PC-9 (cell line): ENCODE data around the gene GBE1. TPM values are rescaled to one million over a fixed set of nuclear protein-coding genes. Genes with fewer than 3 reads are reported as not detected.

Experiments
- BruUV-seq: library from RNA; stranded (reverse); fragments of 400-500 nt; replicated peaks from 2 replicates; lab custom pipeline; 2021; lab: Mats Ljungman, UMichigan
- CTCF ChIA-PET: fragments of 300-600 bp; sonication (Branson Sonifier 250); formaldehyde crosslinking; loops from one replicate; lab custom pipeline; 2022; ENCODE audit warnings: antibody characterized with exemption; lab: Charles Lee
- POLR2A ChIA-PET: fragments of 300-600 bp; sonication (Branson Sonifier 250); formaldehyde crosslinking; loops from one replicate; lab custom pipeline; 2022; ENCODE audit warnings: antibody characterized with exemption; ENCODE audit not compliant: unreplicated experiment; lab: Charles Lee
- DNase-seq, 2 experiments: peaks; one replicate each; pipeline versions ENCODE4 v3.0.0 to v3.0.0-alpha.2; 2015 to 2022; ENCODE audit warnings: mixed read lengths in 1 of 2
- H2AFZ ChIP-seq: fragments of 200-600 bp; sonication (generic); 2 replicates; pipeline ENCODE4 v1.8.1; 2017; ENCODE audit warnings: antibody characterized with exemption
- H3F3A ChIP-seq: fragments of 200-600 bp; sonication (generic); 2 replicates; pipeline ENCODE4 v1.8.1; 2017; ENCODE audit warnings: antibody characterized with exemption, mild to moderate bottlenecking, low read depth; ENCODE audit not compliant: insufficient read depth
- H3K27ac ChIP-seq: fragments of 200-600 bp; sonication (generic); 2 replicates; pipeline ENCODE4 v1.6.1; 2016; ENCODE audit warnings: mixed run types
- H3K27me3 ChIP-seq: fragments of 200-600 bp; sonication (generic); 2 replicates; pipeline ENCODE4 v1.6.1; 2016; ENCODE audit warnings: low read depth, mixed run types; ENCODE audit not compliant: insufficient read depth
- H3K36me3 ChIP-seq: fragments of 200-600 bp; sonication (generic); 2 replicates; pipeline ENCODE4 v1.6.1; 2016; ENCODE audit warnings: low read depth, mixed run types
- H3K4me1 ChIP-seq: fragments of 200-600 bp; sonication (generic); replicated peaks from 2 replicates; pipeline ENCODE4 v1.6.1; 2016; ENCODE audit warnings: mixed run types; ENCODE audit not compliant: insufficient read depth
- H3K4me2 ChIP-seq: fragments of 200-600 bp; sonication (generic); 2 replicates; pipeline ENCODE4 v1.6.1; 2017; ENCODE audit warnings: mixed run types
- H3K4me3 ChIP-seq: fragments of 200-600 bp; sonication (generic); 2 replicates; pipeline ENCODE4 v1.6.1; 2016; ENCODE audit warnings: mixed run types
- H3K79me2 ChIP-seq: fragments of 200-600 bp; sonication (generic); 2 replicates; pipeline ENCODE4 v1.6.1; 2017; ENCODE audit warnings: low read depth, mixed run types
- H3K9me2 ChIP-seq: fragments of 200-600 bp; sonication (generic); 2 replicates; pipeline ENCODE4 v1.8.1; 2017; ENCODE audit warnings: mild to moderate bottlenecking; ENCODE audit not compliant: insufficient read depth
- H3K9me3 ChIP-seq: fragments of 200-600 bp; sonication (generic); 2 replicates; pipeline ENCODE4 v1.8.1; 2016; ENCODE audit warnings: low read depth; ENCODE audit not compliant: insufficient read depth
- H4K20me1 ChIP-seq: fragments of 200-600 bp; sonication (generic); 2 replicates; pipeline ENCODE4 v1.8.1; 2017; ENCODE audit not compliant: insufficient read depth
- CTCF ChIP-seq: fragments of 200-600 bp; sonication (generic); conservative IDR thresholded peaks from 2 replicates; pipeline ENCODE4 v1.6.1; 2017; ENCODE audit warnings: mixed run types, antibody characterized with exemption, mild to moderate bottlenecking, moderate library complexity
- EZH2 ChIP-seq: fragments of 200-600 bp; sonication (generic); IDR thresholded peaks from 2 replicates; pipeline ENCODE4 v1.8.0; 2017; ENCODE audit warnings: antibody characterized with exemption, low read depth
- intact Hi-C: fragments of 100-400 bp; cut with micrococcal nuclease; formaldehyde crosslinking; loops from one replicate; pipeline ENCODE4 v1.10.0; 2022; ENCODE audit not compliant: unreplicated experiment
- total RNA-seq: library from RNA; stranded (reverse); gene quantifications from 2 replicates; pipeline ENCODE4 v1.2.3, GENCODE V29; 2021

GBE1 gene
- total RNA-seq, 1 experiment from 2014 or later = 31.2 TPM

DNA sequence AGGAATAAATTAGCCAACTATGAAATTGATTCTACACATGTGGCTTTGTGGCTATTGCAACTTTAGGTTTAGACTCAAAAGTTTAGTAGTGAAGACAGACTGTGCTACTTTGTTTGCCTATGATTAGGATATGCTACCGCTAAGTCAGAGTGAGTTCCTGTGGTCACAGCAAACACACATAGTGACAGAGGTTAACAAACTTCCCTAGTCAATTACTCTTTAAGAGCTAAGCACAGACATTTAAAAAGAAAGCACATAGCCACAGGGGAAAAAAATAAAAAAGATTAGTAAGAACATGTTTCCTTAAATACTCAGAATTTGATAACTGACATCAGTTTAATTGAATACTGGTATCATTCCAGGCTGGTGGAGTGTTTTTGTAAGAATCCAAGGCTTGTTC lies 207.1 kb downstream of the GBE1 start:
- no peak for DNase-seq
- H3K4me1 ChIP-seq = no peaks in the 10 kb centered on the region
- no peaks in the 10 kb centered on the region for H3K9me3 ChIP-seq
- intact Hi-C loops = no loop called here
- no peak overlapping the region for H2AFZ ChIP-seq
- H4K20me1 ChIP-seq = no peaks in the 10 kb centered on the region; the same call in 1 of the 2 replicates
- H3K27ac ChIP-seq = no peak overlapping the region
- ChIA-PET CTCF (no interaction called here), POLR2A (no interaction called here)
- H3F3A ChIP-seq = no peaks in the 10 kb centered on the region
- H3K4me2 ChIP-seq = no peak overlapping the region
- no peaks in the 10 kb centered on the region for H3K27me3 ChIP-seq
- TF ChIP-seq CTCF = no peak
- no peak for TF ChIP-seq EZH2
- H3K9me2 ChIP-seq = no peaks in the 10 kb centered on the region
- no TSS peak for BruUV-seq
- H3K36me3 ChIP-seq = no peaks in the 10 kb centered on the region
- no peak overlapping the region for H3K4me3 ChIP-seq
- no peaks in the 10 kb centered on the region for H3K79me2 ChIP-seq

- no peaks in the 10 kb centered on the region for H3K36me3 ChIP-seq
- ChIA-PET POLR2A (no interaction called here), CTCF (no interaction called here)
- H3K79me2 ChIP-seq = no peaks in the 10 kb centered on the region
- no peak overlapping the region for H3K4me3 ChIP-seq
- intact Hi-C loops = no loop called here
- DNase-seq = no peak
- no peaks in the 10 kb centered on the region for H3K9me2 ChIP-seq
- no peaks in the 10 kb centered on the region for H3K4me1 ChIP-seq
- no peaks in the 10 kb centered on the region for H3K27me3 ChIP-seq
- H4K20me1 ChIP-seq = no peaks in the 10 kb centered on the region; the same call in 1 of the 2 replicates
- H3K9me3 ChIP-seq = no peaks in the 10 kb centered on the region
- H3K4me2 ChIP-seq = no peak overlapping the region
- no TSS peak for BruUV-seq
- H3F3A ChIP-seq = no peaks in the 10 kb centered on the region
- TF ChIP-seq CTCF (no peak), EZH2 (no peak)
- H2AFZ ChIP-seq = no peak overlapping the region
- no peak overlapping the region for H3K27ac ChIP-seq
These were observed 211.0 kb downstream of the GBE1 start for GRCh38 chr3:81550415-81550814.

GRCh38 chr3:81549831-81550230 lies 211.6 kb downstream of the GBE1 start:
- Histone ChIP-seq H2AFZ (no peak overlapping the region), H3F3A (no peaks in the 10 kb centered on the region), H3K4me3 (no peak overlapping the region), H3K79me2 (no peaks in the 10 kb centered on the region), H4K20me1 (no peaks in the 10 kb centered on the region; the same call in 1 of the 2 replicates), H3K4me1 (no peaks in the 10 kb centered on the region), H3K27ac (no peak overlapping the region), H3K27me3 (no peaks in the 10 kb centered on the region), H3K36me3 (no peaks in the 10 kb centered on the region), H3K4me2 (no peak overlapping the region), H3K9me3 (no peaks in the 10 kb centered on the region), H3K9me2 (no peaks in the 10 kb centered on the region)
- BruUV-seq = no TSS peak
- intact Hi-C loops = no loop called here
- DNase-seq = no peak
- no peak for TF ChIP-seq CTCF
- no peak for TF ChIP-seq EZH2
- POLR2A ChIA-PET = no interaction called here
- CTCF ChIA-PET = no interaction called here
